H9 (cell line): Measurements from ENCODE around the gene GSC2. TPM values are rescaled to one million over a fixed set of nuclear protein-coding genes. Genes with fewer than 3 reads are reported as not detected.

Source experiments
- DNase-seq: peaks from one replicate; pipeline ENCODE4 v3.0.0-alpha.2; 2017
- H2AFZ ChIP-seq: one replicate; pipeline ENCODE4 v1.6.1; 2013; ENCODE audit warnings: mild to moderate bottlenecking, low read length, control low read depth, moderate library complexity
- H2AK5ac ChIP-seq: 2 replicates; pipeline ENCODE4 v1.6.1; 2013; ENCODE audit warnings: low read length, control low read depth, mixed read lengths; ENCODE audit not compliant: insufficient read length
- H2BK120ac ChIP-seq: one replicate; pipeline ENCODE4 v1.6.1; 2013; ENCODE audit warnings: low read depth, mild to moderate bottlenecking, low read length, control low read depth, inconsistent platforms; ENCODE audit not compliant: poor library complexity, severe bottlenecking
- H2BK12ac ChIP-seq: 2 replicates; pipeline ENCODE4 v1.6.1; 2013; ENCODE audit warnings: low read length, control low read depth, mixed read lengths, low read depth; ENCODE audit not compliant: insufficient read length
- H2BK15ac ChIP-seq: 2 replicates; pipeline ENCODE4 v1.6.1; 2013; ENCODE audit warnings: low read depth, low read length, control low read depth
- H2BK20ac ChIP-seq: one replicate; pipeline ENCODE4 v1.6.1; 2013; ENCODE audit warnings: low read depth, mild to moderate bottlenecking, low read length, control low read depth, inconsistent platforms; ENCODE audit not compliant: poor library complexity, severe bottlenecking
- H2BK5ac ChIP-seq: 2 replicates; pipeline ENCODE4 v1.6.1; 2013; ENCODE audit warnings: low read length, control low read depth, mixed read lengths; ENCODE audit not compliant: insufficient read length
- H3K14ac ChIP-seq: 2 replicates; pipeline ENCODE4 v1.6.1; 2013; ENCODE audit warnings: low read length, control low read depth; ENCODE audit not compliant: insufficient read depth
- H3K18ac ChIP-seq: 2 replicates; pipeline ENCODE4 v1.6.1; 2013; ENCODE audit warnings: low read depth, mild to moderate bottlenecking, mixed read lengths, low read length, control low read depth; ENCODE audit not compliant: insufficient read length
- H3K23ac ChIP-seq: 2 replicates; pipeline ENCODE4 v1.6.1; 2013; ENCODE audit warnings: low read length, control low read depth, mixed read lengths, low read depth; ENCODE audit not compliant: insufficient read length
- H3K23me2 ChIP-seq: 2 replicates; pipeline ENCODE4 v1.6.1; 2013; ENCODE audit warnings: low read depth, mild to moderate bottlenecking, mixed read lengths, low read length, control low read depth; ENCODE audit not compliant: insufficient read length, poor library complexity, severe bottlenecking
- H3K27ac ChIP-seq: 2 replicates; pipeline ENCODE4 v1.5.1; 2013; ENCODE audit warnings: low read length, control low read depth, mixed read lengths, low read depth; ENCODE audit not compliant: insufficient read length
- H3K27me3 ChIP-seq: 2 replicates; pipeline ENCODE4 v1.6.1; 2013; ENCODE audit warnings: low read length, control low read depth, inconsistent platforms; ENCODE audit not compliant: insufficient read depth
- H3K4ac ChIP-seq: 2 replicates; pipeline ENCODE4 v1.6.1; 2013; ENCODE audit warnings: low read depth, mild to moderate bottlenecking, control low read depth, inconsistent platforms, low read length, moderate library complexity
- H3K4me1 ChIP-seq: 2 replicates; pipeline ENCODE4 v1.6.1; 2013; ENCODE audit warnings: low read length, control low read depth, inconsistent platforms; ENCODE audit not compliant: insufficient read depth
- H3K4me2 ChIP-seq: 2 replicates; pipeline ENCODE4 v1.6.1; 2013; ENCODE audit warnings: low read length, control low read depth, mixed read lengths; ENCODE audit not compliant: insufficient read length, insufficient read depth
- H3K56ac ChIP-seq: 2 replicates; pipeline ENCODE4 v1.6.1; 2013; ENCODE audit warnings: low read depth, mild to moderate bottlenecking, mixed read lengths, low read length, control low read depth; ENCODE audit not compliant: insufficient read length
- H3K79me1 ChIP-seq: 2 replicates; pipeline ENCODE4 v1.6.1; 2013; ENCODE audit warnings: low read depth, mild to moderate bottlenecking, moderate library complexity, low read length, control low read depth, inconsistent platforms; ENCODE audit not compliant: insufficient read depth, poor library complexity, severe bottlenecking
- H3K79me2 ChIP-seq: 2 replicates; pipeline ENCODE4 v1.6.1; 2013; ENCODE audit warnings: low read length, control low read depth, inconsistent platforms; ENCODE audit not compliant: insufficient read depth
- H3K9ac ChIP-seq: 2 replicates; pipeline ENCODE4 v1.6.1; 2013; ENCODE audit warnings: low read length, control low read depth, mixed read lengths; ENCODE audit not compliant: insufficient read length; ENCODE audit errors: extremely low read depth
- H3K9me3 ChIP-seq: one replicate; pipeline ENCODE4 v1.6.1; 2013; ENCODE audit warnings: low read depth, low read length, inconsistent platforms; ENCODE audit not compliant: control insufficient read depth
- H3T11ph ChIP-seq: one replicate; pipeline ENCODE4 v1.6.1; 2013; ENCODE audit warnings: mild to moderate bottlenecking, low read length, control low read depth, inconsistent platforms
- H4K20me1 ChIP-seq: one replicate; pipeline ENCODE4 v1.6.1; 2013; ENCODE audit not compliant: control insufficient read depth, insufficient read length, insufficient read depth
- H4K5ac ChIP-seq: 2 replicates; pipeline ENCODE4 v1.6.1; 2013; ENCODE audit warnings: low read depth, mild to moderate bottlenecking, mixed read lengths, low read length, control low read depth; ENCODE audit not compliant: insufficient read length
- H4K8ac ChIP-seq: replicated peaks from 2 replicates; pipeline ENCODE4 v1.6.1; 2013; ENCODE audit warnings: low read length, control low read depth, mixed read lengths, low read depth; ENCODE audit not compliant: insufficient read length
- H4K91ac ChIP-seq: 2 replicates; pipeline ENCODE4 v1.6.1; 2013; ENCODE audit warnings: low read depth, mild to moderate bottlenecking, moderate library complexity, mixed read lengths, low read length, control low read depth; ENCODE audit not compliant: insufficient read length
- H3K27ac Mint-ChIP-seq, 3 experiments: 2 replicates in 2 of 3; 3 replicates in 1 of 3; pipeline ENCODE4 v1.8.0; 2020 to 2021; ENCODE audit warnings: mixed read lengths in 3 of 3, mild to moderate bottlenecking in 1 of 3, moderate library complexity in 1 of 3
- H3K27me3 Mint-ChIP-seq: 2 replicates; pipeline ENCODE4 v1.8.0; 2021; ENCODE audit warnings: low read depth, mild to moderate bottlenecking, moderate library complexity, mixed read lengths
- H3K36me3 Mint-ChIP-seq, 3 experiments: 2 replicates in 2 of 3; 3 replicates in 1 of 3; pipeline ENCODE4 v1.8.0; 2020 to 2021; ENCODE audit warnings: low read depth in 3 of 3, mixed read lengths in 3 of 3; ENCODE audit not compliant: insufficient read depth in 1 of 3
- H3K4me1 Mint-ChIP-seq, 2 experiments: 2 replicates each; pipeline ENCODE4 v1.8.0; 2020; ENCODE audit warnings: mixed read lengths in 2 of 2
- H3K4me3 Mint-ChIP-seq, 2 experiments: 2 replicates in 1 of 2; 3 replicates in 1 of 2; pipeline ENCODE4 v1.8.0; 2020 to 2021; ENCODE audit warnings: mild to moderate bottlenecking in 2 of 2, mixed read lengths in 2 of 2, moderate library complexity in 1 of 2
- H3K9me3 Mint-ChIP-seq, 2 experiments: 2 replicates in 1 of 2; 3 replicates in 1 of 2; pipeline ENCODE4 v1.8.0; 2020; ENCODE audit warnings: mild to moderate bottlenecking in 2 of 2, mixed read lengths in 2 of 2, moderate library complexity in 1 of 2
- CTCF ChIP-seq: fragments of 200-600 bp; sonication (generic); conservative IDR thresholded peaks from 3 replicates; pipeline ENCODE4 v1.8.0; 2021; ENCODE audit warnings: antibody characterized with exemption, mild to moderate bottlenecking
- WGBS: extraction: QIAGEN DNeasy Blood & Tissue Kit; methylation state at CpG from one replicate; pipeline ENCODE4 v1.1.7; 2013; ENCODE audit warnings: missing lambda C conversion rate, low lambda C conversion rate, mixed read lengths; ENCODE audit not compliant: insufficient read length; ENCODE audit errors: extremely low coverage; 5-methylcytosine and 5-hydroxymethylcytosine counted together
- total RNA-seq: library from RNA; stranded (reverse); gene quantifications from 2 replicates; pipeline ENCODE4 v1.2.1, GENCODE V29; 2021

The GSC2 gene
- total RNA-seq, 1 experiment from 2014 or later: 0.22 TPM

GRCh38 chr22:19122143-19122751 is 27.8 kb downstream of the GSC2 start, which contains the start of gene DGCR2:
Gene DGCR2, minus strand, starts transcription at chr22:19122412. Its CDS starts 206 bp downstream, at chr22:19122206.
- H3K23ac ChIP-seq: no peak within 1 kb of the TSS
- Mint-ChIP-seq H3K27me3 (peaks cover 18% of the 10 kb centered on the region), H3K9me3 (no peaks in the 10 kb centered on the region; a peak in 3 of 5 replicates), H3K36me3 (peaks cover 0 to 4% (median 3%) of the 10 kb centered on the region in 3 experiments; a peak in 3 of 7 replicates), H3K4me1 (peaks cover 23 to 26% of the 10 kb centered on the region in 2 experiments), H3K27ac (peak within 1 kb of the TSS; percentile 74 to 97 (median 92); a peak in 5 of 7 replicates), H3K4me3 (peak within 1 kb of the TSS; percentile 83 to 93)
- no peak within 1 kb of the TSS for H2BK20ac ChIP-seq
- TF ChIP-seq CTCF: no peak
- H4K20me1 ChIP-seq: no peaks in the 10 kb centered on the region
- H3K14ac ChIP-seq: peak within 1 kb of the TSS; percentile 90
- H2BK12ac ChIP-seq: no peak within 1 kb of the TSS
- peaks cover 11% of the 10 kb centered on the region for H3K79me1 ChIP-seq
- no peaks in the 10 kb centered on the region for H3K9me3 ChIP-seq
- H2BK5ac ChIP-seq: no peak within 1 kb of the TSS
- no peak within 1 kb of the TSS for H2AFZ ChIP-seq
- no peak within 1 kb of the TSS for H3T11ph ChIP-seq
- H3K23me2 ChIP-seq: peaks cover 9% of the 10 kb centered on the region
- no peak within 1 kb of the TSS for H2BK120ac ChIP-seq
- H3K56ac ChIP-seq: no peak within 1 kb of the TSS
- no peak within 1 kb of the TSS for H2BK15ac ChIP-seq
- no CpG with 5 or more reads among the region's 67 CpGs for WGBS
- H3K79me2 ChIP-seq: peaks cover 25% of the 10 kb centered on the region; the same call in 1 of the 2 replicates
- no peak within 1 kb of the TSS for H3K4ac ChIP-seq
- H4K5ac ChIP-seq: no peak within 1 kb of the TSS
- H2AK5ac ChIP-seq: no peak within 1 kb of the TSS
- no peak within 1 kb of the TSS for H3K27ac ChIP-seq
- no peaks in the 10 kb centered on the region for H3K27me3 ChIP-seq
- peak within 1 kb of the TSS; percentile 90 for H3K4me2 ChIP-seq
- peak within 1 kb of the TSS; percentile 83 for H3K18ac ChIP-seq
- H4K8ac ChIP-seq: no peak within 1 kb of the TSS
- no peak within 1 kb of the TSS for H4K91ac ChIP-seq
- peak within 1 kb of the TSS; percentile 72 for H3K9ac ChIP-seq
- H3K4me1 ChIP-seq: peaks cover 3% of the 10 kb centered on the region; the same call in 1 of the 2 replicates
- DNase-seq: peak; percentile 98
